ENCODE data around the gene FAP. TPM values are rescaled to one million over a fixed set of nuclear protein-coding genes. Genes with fewer than 3 reads are reported as not detected.
A peak's percentile ranks its signal among the peaks of the same experiment; 100 is the strongest.

Gene FAP
- total RNA-seq, 4 donors from 2014 or later: 4.6 to 14.0 (median 11.1) TPM

GRCh38 chr2:162233197-162233596 is 10.0 kb downstream of the FAP start:
- ATAC-seq: no peak

GRCh38 chr2:162232671-162233070 is 10.6 kb downstream of the FAP start:
- Histone ChIP-seq H3K4me3 (no peak overlapping the region), H3K9me3 (no peaks in the 10 kb centered on the region), H3K27ac (peak overlapping the region in 1 of 4 donors; percentile 1), H3K27me3 (no peaks in the 10 kb centered on the region), H3K36me3 (no peaks in the 10 kb centered on the region), H3K4me1 (peaks cover 0 to 10% (median 5%) of the 10 kb centered on the region in 3 donors)
- no peak for ATAC-seq
- TF ChIP-seq POLR2A (IDR thresholded peaks at IDR 0.05): no peak
- no peak for TF ChIP-seq EP300 (IDR thresholded peaks at IDR 0.05)
- TF ChIP-seq CTCF (IDR thresholded peaks at IDR 0.05): no peak
- no peak for TF ChIP-seq POLR2AphosphoS5 (IDR thresholded peaks at IDR 0.05)
- 29 to 39% methylated on average over 2 of the region's 2 CpGs for WGBS, 2 donors (ENCODE audit: low coverage in 1 of 2)

More at GRCh38 chr2:162233197-162233596, 10.0 kb downstream of the FAP start:
- WGBS, 2 donors (ENCODE audit: low coverage in 1 of 2): 48 to 80% methylated on average over 1 of the region's 1 CpG
- no peaks in the 10 kb centered on the region for H3K27me3 ChIP-seq
- H3K9me3 ChIP-seq: no peaks in the 10 kb centered on the region
- peak overlapping the region in 1 of 4 donors; percentile 1 for H3K27ac ChIP-seq
- TF ChIP-seq CTCF (IDR thresholded peaks at IDR 0.05): no peak
- no peak for TF ChIP-seq EP300 (IDR thresholded peaks at IDR 0.05)
- TF ChIP-seq POLR2AphosphoS5 (IDR thresholded peaks at IDR 0.05): no peak
- no peak for TF ChIP-seq POLR2A (IDR thresholded peaks at IDR 0.05)
- H3K4me3 ChIP-seq: no peak overlapping the region
- H3K4me1 ChIP-seq: peaks cover 0 to 10% (median 5%) of the 10 kb centered on the region in 3 donors
- no peaks in the 10 kb centered on the region for H3K36me3 ChIP-seq

- no peaks in the 10 kb centered on the region for H3K36me3 ChIP-seq
- H3K4me1 ChIP-seq: peaks cover 0 to 10% (median 5%) of the 10 kb centered on the region in 3 donors
- TF ChIP-seq CTCF (IDR thresholded peaks at IDR 0.05) (no peak), POLR2AphosphoS5 (IDR thresholded peaks at IDR 0.05) (no peak), EP300 (IDR thresholded peaks at IDR 0.05) (no peak), POLR2A (IDR thresholded peaks at IDR 0.05) (no peak)
- WGBS, 2 donors (ENCODE audit: low coverage in 1 of 2): 20 to 39% methylated on average over 1 to 2 of the region's 2 CpGs
- no peak overlapping the region for H3K4me3 ChIP-seq
- H3K27me3 ChIP-seq: no peaks in the 10 kb centered on the region
- no peak for ATAC-seq
- H3K9me3 ChIP-seq: no peaks in the 10 kb centered on the region
- H3K27ac ChIP-seq: no peak overlapping the region
Measured at GRCh38 chr2:162232027-162232426, 11.2 kb downstream of the FAP start.

GRCh38 chr2:162230761-162231160 is 12.5 kb downstream of the FAP start:
- Histone ChIP-seq H3K9me3 (no peaks in the 10 kb centered on the region), H3K27ac (no peak overlapping the region), H3K36me3 (no peaks in the 10 kb centered on the region), H3K27me3 (no peaks in the 10 kb centered on the region), H3K4me1 (peaks cover 0 to 10% (median 5%) of the 10 kb centered on the region in 3 donors), H3K4me3 (no peak overlapping the region)
- TF ChIP-seq CTCF (IDR thresholded peaks at IDR 0.05) (no peak), POLR2A (IDR thresholded peaks at IDR 0.05) (no peak), EP300 (IDR thresholded peaks at IDR 0.05) (no peak), POLR2AphosphoS5 (IDR thresholded peaks at IDR 0.05) (no peak)
- ATAC-seq: no peak
- 88 to 100% methylated on average over 1 of the region's 1 CpG for WGBS, 2 donors (ENCODE audit: low coverage in 1 of 2)

- Histone ChIP-seq H3K4me3 (no peak overlapping the region), H3K4me1 (peaks cover 0 to 13% (median 0%) of the 10 kb centered on the region in 3 donors), H3K27me3 (no peaks in the 10 kb centered on the region), H3K9me3 (no peaks in the 10 kb centered on the region), H3K36me3 (no peaks in the 10 kb centered on the region), H3K27ac (no peak overlapping the region)
- no peak for ATAC-seq
- TF ChIP-seq POLR2AphosphoS5 (IDR thresholded peaks at IDR 0.05) (no peak), POLR2A (IDR thresholded peaks at IDR 0.05) (no peak), CTCF (IDR thresholded peaks at IDR 0.05) (no peak), EP300 (IDR thresholded peaks at IDR 0.05) (no peak)
Measured at GRCh38 chr2:162226836-162227235, 16.4 kb downstream of the FAP start.

Data from gastroesophageal sphincter (tissue), 4 donors.